ENCODE results near the gene OR10G2.
"Not testable (repeated sequence)": the region's sequence is repeated elsewhere in the genome, so short reads cannot be mapped to it uniquely, and the experiment has no call there.

OR10G2 gene, protein sequence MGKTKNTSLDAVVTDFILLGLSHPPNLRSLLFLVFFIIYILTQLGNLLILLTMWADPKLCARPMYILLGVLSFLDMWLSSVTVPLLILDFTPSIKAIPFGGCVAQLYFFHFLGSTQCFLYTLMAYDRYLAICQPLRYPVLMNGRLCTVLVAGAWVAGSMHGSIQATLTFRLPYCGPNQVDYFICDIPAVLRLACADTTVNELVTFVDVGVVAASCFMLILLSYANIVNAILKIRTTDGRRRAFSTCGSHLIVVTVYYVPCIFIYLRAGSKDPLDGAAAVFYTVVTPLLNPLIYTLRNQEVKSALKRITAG

GRCh38 chr14:21634840-21635239 lies at the start of gene OR10G2:
Gene OR10G2, minus strand, starts transcription at chr14:21634940. Its CDS starts 98 bp downstream, at chr14:21634842.
- no peak for DNase-seq (ENCODE audit: low read depth in 2 of 2)

DNA sequence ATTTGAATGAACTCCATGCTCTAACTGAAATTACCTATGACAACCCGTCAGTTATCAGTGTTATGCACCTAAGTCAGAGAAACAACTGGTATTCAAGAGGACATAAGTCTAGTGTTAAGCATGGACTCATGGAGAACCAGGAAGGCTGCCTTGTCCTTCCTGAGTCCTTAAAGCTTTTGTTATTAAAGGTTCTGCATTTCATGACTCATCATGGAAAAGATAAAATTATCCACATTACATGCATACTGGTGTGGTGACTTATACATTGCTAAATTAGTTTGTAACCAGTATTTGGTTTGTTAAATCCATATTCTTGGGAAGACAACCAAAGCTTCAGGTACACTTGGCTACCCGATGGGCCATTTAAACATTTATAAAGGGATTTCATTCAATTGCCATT lies 45.3 kb upstream of the OR10G2 start:
- DNase-seq (ENCODE audit: low read depth in 2 of 2) = no peak

DNA sequence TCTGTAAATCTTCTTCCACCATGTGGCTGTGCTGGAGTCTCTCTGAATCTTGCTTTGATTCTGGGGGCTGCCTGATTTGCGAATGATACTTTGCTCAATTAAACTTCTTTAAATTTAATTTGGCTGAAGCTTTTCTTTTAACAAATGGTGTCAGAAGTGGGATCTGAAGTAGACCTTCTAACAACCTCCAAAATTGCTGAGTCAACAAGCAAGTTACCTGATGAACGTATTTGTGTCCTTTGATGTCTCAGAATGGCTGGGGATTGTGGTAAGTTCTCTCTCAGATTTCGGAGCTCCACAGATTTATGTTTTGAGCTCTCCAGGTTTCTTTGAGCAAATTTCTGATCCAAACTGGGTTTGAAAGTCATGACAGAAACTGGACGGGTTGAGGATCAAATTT lies 40.8 kb upstream of the OR10G2 start:
- DNase-seq (ENCODE audit: low read depth in 2 of 2) = no peak

DNA sequence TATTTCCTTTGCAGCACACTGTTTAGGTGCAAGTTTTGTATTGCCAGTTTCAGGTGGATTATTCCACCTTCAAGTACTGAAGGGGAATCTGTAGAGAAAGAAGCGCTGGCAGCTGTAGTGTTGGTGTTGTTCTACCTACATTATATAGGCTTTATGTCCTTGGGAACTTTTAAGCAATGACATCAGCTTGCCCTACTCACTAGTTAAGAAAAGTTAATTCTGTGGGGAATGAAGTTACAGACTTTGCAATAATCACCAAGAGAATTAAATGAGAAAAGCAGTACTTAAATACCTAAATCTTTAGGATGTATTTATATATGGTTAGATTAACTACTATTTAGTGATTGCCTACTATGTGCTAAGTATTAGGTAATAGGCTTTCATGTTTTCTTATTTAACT lies 39.0 kb upstream of the OR10G2 start, which contains the start of gene OR4E1:
Gene OR4E1, minus strand, starts transcription at position 101 of the 400 bp plus-strand sequence. CDS start 2,883 bp downstream, outside the sequence.
- no peak for DNase-seq (ENCODE audit: low read depth in 2 of 2)

GRCh38 chr14:21672116-21672515 lies 37.4 kb upstream of the OR10G2 start:
- DNase-seq (ENCODE audit: low read depth in 2 of 2) = no peak

GRCh38 chr14:21671371-21671770 lies 36.6 kb upstream of the OR10G2 start:
- no peak for DNase-seq (ENCODE audit: low read depth in 2 of 2)

- no peak for DNase-seq (ENCODE audit: low read depth in 2 of 2)
Observed at GRCh38 chr14:21669284-21669683, 34.5 kb upstream of the OR10G2 start.

- no peak for DNase-seq (ENCODE audit: low read depth in 2 of 2)
Observed at GRCh38 chr14:21668377-21668776, 33.6 kb upstream of the OR10G2 start.

- no peak for DNase-seq (ENCODE audit: low read depth in 2 of 2)
Observed at GRCh38 chr14:21656980-21657379, 22.2 kb upstream of the OR10G2 start.

- DNase-seq (ENCODE audit: low read depth in 2 of 2) = no peak
Observed at GRCh38 chr14:21654215-21654614, 19.5 kb upstream of the OR10G2 start.

GRCh38 chr14:21653331-21653885 lies 18.7 kb upstream of the OR10G2 start, which contains the start of gene OR4E2:
Gene OR4E2, plus strand, starts transcription at chr14:21653835. Its CDS starts 11,248 bp downstream, at chr14:21665083.
- no peak for DNase-seq (ENCODE audit: low read depth in 2 of 2)

DNA sequence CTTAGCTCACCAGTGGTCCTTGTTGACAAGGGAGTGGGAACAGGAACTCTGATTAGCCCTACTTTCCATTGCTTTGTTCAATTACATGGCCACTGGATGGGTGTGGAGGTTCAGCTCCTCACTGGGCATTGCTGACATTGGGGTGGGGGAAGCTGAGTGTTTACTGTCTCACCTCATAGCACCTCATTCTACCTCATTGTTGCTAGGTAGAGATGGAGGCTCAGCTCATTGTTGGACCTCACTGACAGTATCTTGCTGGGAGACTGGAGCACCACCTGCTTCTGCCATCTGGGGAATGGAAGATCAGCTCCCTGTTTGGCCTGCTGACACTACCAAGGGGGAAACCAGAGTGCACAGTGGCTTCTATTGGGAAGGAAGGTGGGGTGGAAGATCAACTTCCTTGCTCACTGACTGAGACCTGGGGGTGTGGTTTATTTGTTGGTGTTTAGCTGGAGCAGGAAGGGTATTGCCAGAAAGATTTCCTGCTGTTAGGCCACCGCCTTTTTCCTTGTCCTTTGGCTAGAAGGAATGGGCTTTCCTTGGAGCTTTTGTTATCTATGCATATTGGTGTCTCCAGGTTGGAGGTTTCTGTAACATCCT lies 17.6 kb upstream of the OR10G2 start:
- no peak for DNase-seq (ENCODE audit: low read depth in 2 of 2)

DNA sequence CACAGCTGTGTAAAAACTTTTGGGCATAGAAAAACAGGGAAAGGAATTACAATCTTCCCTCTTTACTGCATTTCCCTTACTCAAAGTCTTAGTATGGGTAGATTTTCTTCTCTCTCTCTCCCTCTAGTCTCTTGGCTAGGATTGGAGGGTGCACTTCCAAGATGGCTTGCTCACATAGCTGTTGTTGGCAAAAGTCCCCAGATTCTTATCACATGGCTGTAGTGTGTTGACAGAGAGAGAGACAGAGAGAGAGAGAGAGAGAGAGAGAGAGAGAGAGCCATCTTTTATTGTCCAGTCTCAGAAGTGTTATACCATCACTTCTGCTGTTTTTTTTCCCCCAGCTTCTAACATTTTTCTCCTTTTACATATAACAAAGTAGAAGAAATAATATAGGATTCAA lies 12.6 kb upstream of the OR10G2 start:
- DNase-seq (ENCODE audit: low read depth in 2 of 2) = no peak

DNA sequence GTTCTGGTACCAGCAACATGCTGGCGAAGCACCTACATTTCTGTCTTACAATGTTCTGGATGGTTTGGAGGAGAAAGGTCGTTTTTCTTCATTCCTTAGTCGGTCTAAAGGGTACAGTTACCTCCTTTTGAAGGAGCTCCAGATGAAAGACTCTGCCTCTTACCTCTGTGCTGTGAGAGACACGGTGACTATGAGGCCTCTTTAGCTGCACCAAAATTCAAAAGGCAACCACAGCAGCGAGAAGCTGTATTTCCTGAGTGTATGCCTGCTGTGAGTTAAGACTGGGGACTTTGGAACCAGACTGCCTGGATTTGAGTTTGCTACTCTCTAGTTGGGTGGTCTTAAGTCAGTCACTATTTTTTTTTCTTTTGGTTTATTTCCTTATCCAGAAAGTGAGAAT lies 8.7 kb upstream of the OR10G2 start:
- DNase-seq (ENCODE audit: low read depth in 2 of 2) = no peak

DNA sequence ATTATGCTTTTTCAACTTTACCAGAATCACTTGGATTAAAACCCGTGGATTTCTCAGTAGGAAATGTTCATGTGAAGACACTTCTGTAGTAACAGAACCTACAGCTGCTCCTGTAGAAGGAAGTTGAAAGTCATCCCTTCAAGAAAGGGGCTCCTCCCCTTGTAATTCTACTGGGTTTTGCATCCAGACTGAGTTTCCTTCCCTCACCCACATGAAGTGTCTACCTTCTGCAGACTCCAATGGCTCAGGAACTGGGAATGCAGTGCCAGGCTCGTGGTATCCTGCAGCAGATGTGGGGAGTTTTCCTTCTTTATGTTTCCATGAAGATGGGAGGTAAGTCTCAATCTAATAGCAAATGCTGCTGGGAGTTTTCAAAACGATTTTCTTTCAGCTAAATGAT lies 7.9 kb upstream of the OR10G2 start:
- DNase-seq (ENCODE audit: low read depth in 2 of 2) = no peak

DNA sequence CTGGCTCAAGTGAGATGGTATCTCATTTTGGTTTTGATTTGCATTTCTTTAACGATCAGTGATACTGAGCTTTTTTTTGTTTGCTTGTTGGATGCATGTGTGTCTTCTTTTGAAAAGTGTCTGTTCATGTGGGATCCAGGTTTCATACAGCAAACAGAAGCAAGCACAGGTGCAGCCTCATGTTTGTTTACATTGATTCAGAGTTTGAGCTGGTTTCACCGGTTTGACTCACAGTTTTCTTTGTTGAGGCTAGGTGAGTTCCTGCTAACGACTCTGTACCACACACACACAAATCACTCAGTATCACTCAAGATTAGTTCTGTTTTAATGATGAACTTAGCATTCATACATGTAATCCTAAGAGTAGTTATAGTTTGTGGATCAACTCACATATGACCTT lies 3.7 kb downstream of the OR10G2 start:
- no peak for DNase-seq (ENCODE audit: low read depth in 2 of 2)

DNA sequence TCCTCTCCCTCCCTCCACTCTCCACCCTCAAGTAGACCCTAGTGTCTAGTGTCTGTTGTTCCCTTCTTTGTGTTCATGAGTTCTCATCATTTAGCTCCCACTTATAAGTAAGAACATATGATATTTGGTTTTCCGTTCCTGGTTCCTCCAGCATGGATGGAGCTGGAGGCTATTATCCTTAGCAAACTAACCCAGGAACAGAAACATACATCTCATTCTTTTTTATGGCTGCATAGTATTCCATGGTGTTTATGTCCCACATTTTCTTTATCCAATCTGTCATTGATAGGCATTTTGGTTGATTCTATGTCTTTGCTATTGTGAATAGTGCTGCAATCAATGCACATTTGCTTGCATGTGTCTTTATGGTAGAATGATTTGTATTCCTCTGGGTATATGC lies 4.2 kb downstream of the OR10G2 start:
- DNase-seq (ENCODE audit: low read depth in 2 of 2) = not testable (repeated sequence)

GRCh38 chr14:21626491-21627230 lies 8.1 kb downstream of the OR10G2 start:
- no peak for DNase-seq (ENCODE audit: low read depth in 2 of 2)

DNA sequence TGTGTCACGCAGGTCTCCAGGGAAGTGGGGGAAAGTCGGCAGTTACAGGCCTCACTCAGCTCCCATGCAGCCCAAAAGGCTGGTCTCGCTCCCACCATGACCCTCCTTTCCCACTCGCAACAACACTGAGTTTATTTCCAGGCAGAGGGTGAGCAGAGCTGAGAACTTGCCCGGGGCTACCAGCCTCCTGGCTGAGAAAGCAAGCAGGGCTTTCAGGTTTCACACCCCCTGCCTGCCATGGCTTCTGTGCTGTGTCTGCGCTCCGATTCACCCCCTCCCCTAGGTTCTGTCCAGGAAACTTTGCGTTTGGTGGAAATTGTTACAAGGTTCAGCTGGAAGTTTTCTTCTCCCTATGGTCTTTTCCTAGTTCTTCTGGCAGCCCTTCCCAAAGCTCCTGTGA lies 17.1 kb downstream of the OR10G2 start:
- DNase-seq (ENCODE audit: low read depth in 2 of 2) = no peak

GRCh38 chr14:21614240-21614639 lies 20.5 kb downstream of the OR10G2 start:
- no peak for DNase-seq (ENCODE audit: low read depth in 2 of 2)

GRCh38 chr14:21612324-21612723 lies 22.4 kb downstream of the OR10G2 start:
- no peak for DNase-seq (ENCODE audit: low read depth in 2 of 2)

GRCh38 chr14:21602181-21602580 lies 32.6 kb downstream of the OR10G2 start:
- not testable (repeated sequence) for DNase-seq (ENCODE audit: low read depth in 2 of 2)

All from activated CD8-positive, alpha-beta memory T cell treated with anti-CD3 and anti-CD28 coated beads for 4 hours (primary cell).